Measurements from ENCODE around the gene NUP210L. TPM values are rescaled to one million over a fixed set of nuclear protein-coding genes. Genes with fewer than 3 reads are reported as not detected.

The NUP210L gene
- total RNA-seq, 4 donors from 2014 or later: 0.09 to 0.21 TPM; not detected in 2

DNA sequence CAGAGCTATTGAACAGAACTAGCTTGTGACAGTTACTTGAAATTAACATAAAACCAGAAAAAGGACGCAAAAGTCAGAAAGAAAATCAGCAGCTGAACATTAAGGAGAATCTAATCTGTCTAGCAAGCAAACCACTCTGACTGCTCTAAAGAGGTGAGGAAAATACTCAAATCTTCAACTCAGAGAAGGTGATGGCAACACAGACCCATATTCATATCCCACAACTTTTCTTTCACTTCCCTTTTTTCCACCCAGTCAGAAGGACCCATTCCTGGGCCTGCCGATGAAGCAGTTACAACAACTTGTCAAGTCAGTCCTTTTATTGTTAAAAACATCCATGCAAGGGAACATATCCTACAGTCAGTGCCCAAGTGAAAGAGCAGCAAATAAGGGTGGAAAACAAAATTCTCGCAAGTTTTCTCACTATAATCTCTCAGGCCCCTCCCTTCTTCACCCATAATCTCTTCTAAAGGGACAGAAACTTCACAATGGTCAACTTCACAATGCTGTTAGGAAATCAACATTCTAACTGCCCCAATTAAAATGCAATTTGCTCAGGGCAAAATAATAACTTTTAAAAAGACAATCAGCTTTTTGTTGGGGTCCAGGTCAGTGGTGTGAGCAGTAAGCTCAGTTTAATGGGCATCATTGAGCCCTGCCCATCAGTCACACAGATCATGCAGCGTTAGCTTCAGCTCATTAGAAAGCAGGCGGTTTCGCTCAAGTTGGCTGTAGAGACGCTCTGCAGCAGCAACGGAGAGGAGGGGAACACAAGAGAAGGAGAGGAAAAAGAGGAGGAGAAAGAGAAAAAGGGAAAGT, 3.6 kb upstream of the NUP210L start:
- DNase-seq: no peak
- intact Hi-C loops (cut with DNase I; ENCODE audit: low total_unique reads): no loop called here
- Histone ChIP-seq H3K9me3 (no peaks in the 10 kb centered on the region), H3K27ac (peak overlapping the region; percentile 36 to 86), H3K36me3 (no peaks in the 10 kb centered on the region), H3K4me3 (no peak overlapping the region), H3K4me1 (no peaks in the 10 kb centered on the region), H3K27me3 (no peaks in the 10 kb centered on the region)
- TF ChIP-seq, protein P1, sequence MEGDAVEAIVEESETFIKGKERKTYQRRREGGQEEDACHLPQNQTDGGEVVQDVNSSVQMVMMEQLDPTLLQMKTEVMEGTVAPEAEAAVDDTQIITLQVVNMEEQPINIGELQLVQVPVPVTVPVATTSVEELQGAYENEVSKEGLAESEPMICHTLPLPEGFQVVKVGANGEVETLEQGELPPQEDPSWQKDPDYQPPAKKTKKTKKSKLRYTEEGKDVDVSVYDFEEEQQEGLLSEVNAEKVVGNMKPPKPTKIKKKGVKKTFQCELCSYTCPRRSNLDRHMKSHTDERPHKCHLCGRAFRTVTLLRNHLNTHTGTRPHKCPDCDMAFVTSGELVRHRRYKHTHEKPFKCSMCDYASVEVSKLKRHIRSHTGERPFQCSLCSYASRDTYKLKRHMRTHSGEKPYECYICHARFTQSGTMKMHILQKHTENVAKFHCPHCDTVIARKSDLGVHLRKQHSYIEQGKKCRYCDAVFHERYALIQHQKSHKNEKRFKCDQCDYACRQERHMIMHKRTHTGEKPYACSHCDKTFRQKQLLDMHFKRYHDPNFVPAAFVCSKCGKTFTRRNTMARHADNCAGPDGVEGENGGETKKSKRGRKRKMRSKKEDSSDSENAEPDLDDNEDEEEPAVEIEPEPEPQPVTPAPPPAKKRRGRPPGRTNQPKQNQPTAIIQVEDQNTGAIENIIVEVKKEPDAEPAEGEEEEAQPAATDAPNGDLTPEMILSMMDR (IDR thresholded peaks at IDR 0.05): no peak
- no peak for TF ChIP-seq POLR2A (IDR thresholded peaks at IDR 0.05)

DNA sequence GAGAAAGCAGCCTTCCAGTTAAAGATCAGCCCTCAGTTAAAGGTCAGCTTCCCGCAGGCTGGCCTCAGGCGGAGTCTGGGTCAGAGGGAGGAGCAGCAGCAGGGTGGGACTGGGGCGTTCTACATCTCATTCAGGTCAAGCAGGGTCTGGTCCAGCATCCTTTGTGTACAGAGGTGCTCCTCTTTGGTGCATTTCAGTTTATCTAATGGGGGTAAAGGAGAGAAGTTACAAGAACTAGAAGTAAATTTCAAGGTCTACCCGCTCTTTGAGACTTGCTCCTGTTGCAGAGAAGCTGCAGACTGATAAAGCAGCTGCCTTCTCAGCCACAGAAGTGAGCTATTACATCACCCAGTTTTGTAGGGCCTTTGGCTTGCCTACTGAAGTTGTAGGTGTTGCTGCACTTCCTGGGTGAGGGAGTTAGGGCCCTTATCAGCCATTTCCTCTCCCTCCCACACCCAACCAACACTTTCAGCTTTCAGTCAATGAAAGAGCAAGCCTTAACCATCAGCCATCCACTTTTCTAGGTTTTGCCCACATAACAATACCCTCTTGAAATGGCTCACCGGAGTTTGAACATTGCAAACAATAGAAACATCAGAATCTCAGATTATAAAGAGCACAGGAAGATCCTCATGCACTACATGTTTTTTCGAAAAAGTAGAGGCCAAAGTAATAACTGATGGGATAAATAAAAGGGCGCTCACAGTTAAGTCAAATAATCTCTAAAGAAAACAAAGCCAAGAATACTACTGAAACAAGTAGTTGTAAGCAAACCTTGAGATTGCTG, 2.8 kb upstream of the NUP210L start:
- intact Hi-C loops (cut with DNase I; ENCODE audit: low total_unique reads): no loop called here
- peak in 1 of 2 donors; percentile 29 for DNase-seq
- H3K36me3 ChIP-seq: no peaks in the 10 kb centered on the region
- no peak overlapping the region for H3K4me3 ChIP-seq
- H3K27me3 ChIP-seq: no peaks in the 10 kb centered on the region
- no peaks in the 10 kb centered on the region for H3K9me3 ChIP-seq
- no peaks in the 10 kb centered on the region for H3K4me1 ChIP-seq
- peak overlapping the region; percentile 36 to 86 for H3K27ac ChIP-seq
- no peak for TF ChIP-seq POLR2A (IDR thresholded peaks at IDR 0.05)
- TF ChIP-seq, protein P1 (IDR thresholded peaks at IDR 0.05): no peak

DNA sequence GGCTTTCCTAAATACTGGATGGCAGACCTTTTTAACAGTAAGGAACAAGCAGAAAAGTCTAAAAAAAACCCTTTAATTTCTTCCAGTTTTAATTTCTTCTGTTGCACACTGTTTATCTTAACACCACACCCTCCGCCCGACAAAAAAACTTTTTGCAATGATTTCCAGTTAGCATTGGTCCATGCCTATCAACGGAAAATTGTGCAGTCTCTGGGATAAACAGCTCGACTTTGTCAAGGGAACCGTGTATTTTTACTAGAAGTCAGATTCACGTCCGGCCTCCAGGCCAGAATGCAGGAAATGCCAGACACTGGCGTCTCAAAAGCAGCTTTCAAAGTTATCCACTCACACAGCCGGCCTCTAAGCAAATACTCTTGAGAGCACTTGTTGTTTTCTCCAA, 378 bp upstream of the NUP210L start:
- no peaks in the 10 kb centered on the region for H3K4me1 ChIP-seq
- intact Hi-C loops (cut with DNase I; ENCODE audit: low total_unique reads): no loop called here

DNA sequence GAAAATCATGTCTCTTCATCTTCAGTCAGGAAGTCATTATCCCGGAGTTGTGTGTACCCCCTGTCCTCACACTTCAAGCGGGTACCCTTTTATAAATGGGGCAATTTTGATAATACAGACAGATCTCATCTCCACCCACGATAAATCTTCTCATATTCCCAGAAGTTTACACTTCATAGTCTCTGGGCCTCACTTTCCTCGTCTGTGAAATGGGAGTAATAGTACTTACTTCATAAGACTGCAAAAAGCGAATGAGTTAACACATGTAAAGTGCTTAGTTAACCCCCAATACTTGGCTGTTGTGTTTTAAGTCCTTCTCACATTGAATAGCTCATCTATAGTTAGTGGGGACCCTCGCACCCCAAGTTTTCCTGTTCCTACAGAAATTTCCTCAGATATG, 820 bp downstream of the NUP210L start:
- no peaks in the 10 kb centered on the region for H3K9me3 ChIP-seq
- no peak overlapping the region for H3K4me3 ChIP-seq
- no peak for DNase-seq
- no peaks in the 10 kb centered on the region for H3K36me3 ChIP-seq
- no peak for TF ChIP-seq POLR2A (IDR thresholded peaks at IDR 0.05)
- TF ChIP-seq, protein P1 (IDR thresholded peaks at IDR 0.05): no peak
- H3K27me3 ChIP-seq: no peaks in the 10 kb centered on the region
- H3K27ac ChIP-seq: peak overlapping the region; percentile 62 to 86
- intact Hi-C loops (cut with DNase I; ENCODE audit: low total_unique reads): no loop called here
- no peaks in the 10 kb centered on the region for H3K4me1 ChIP-seq

More for the DNA sequence above, 378 bp upstream of the NUP210L start:
- no peak overlapping the region for H3K4me3 ChIP-seq
- peak overlapping the region; percentile 62 to 86 for H3K27ac ChIP-seq
- no peaks in the 10 kb centered on the region for H3K9me3 ChIP-seq
- H3K27me3 ChIP-seq: no peaks in the 10 kb centered on the region
- peak in 1 of 2 donors; percentile 28 for TF ChIP-seq POLR2A (IDR thresholded peaks at IDR 0.05)
- TF ChIP-seq, protein P1 (IDR thresholded peaks at IDR 0.05): no peak
- no peaks in the 10 kb centered on the region for H3K36me3 ChIP-seq
- DNase-seq: peak in 1 of 2 donors; percentile 31

DNA sequence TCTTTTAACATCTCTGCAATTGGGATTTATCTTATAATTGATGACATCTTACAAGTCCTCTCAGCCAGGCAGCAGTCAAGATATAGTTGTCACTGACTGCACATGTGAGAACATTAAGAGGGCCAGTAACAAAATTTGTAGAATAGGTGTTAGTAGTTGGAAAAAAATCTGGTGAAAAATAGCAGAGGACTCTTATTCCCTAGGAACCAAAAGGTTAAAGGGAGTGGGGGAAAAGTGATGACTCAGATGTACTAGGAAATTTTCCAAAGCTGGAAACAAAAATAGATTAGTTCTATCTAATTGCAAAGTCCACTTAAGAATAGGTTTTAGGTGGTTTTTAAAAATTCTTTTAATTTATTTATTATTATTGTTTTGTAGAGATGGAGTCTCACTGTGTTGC, 3.6 kb downstream of the NUP210L start:
- peak overlapping the region; percentile 41 to 66 for H3K27ac ChIP-seq
- no peaks in the 10 kb centered on the region for H3K4me1 ChIP-seq
- no peak overlapping the region for H3K4me3 ChIP-seq
- H3K9me3 ChIP-seq: no peaks in the 10 kb centered on the region
- no peaks in the 10 kb centered on the region for H3K36me3 ChIP-seq
- intact Hi-C loops (cut with DNase I; ENCODE audit: low total_unique reads): no loop called here
- no peak for TF ChIP-seq POLR2A (IDR thresholded peaks at IDR 0.05)
- H3K27me3 ChIP-seq: no peaks in the 10 kb centered on the region
- DNase-seq: no peak

Measured in uterus (tissue), 4 donors.